Measurements from ENCODE around the gene EGFR.
A peak's percentile ranks its signal among the peaks of the same experiment; 100 is the strongest.

The EGFR gene

GRCh38 chr7:55065079-55065478 lies 46.3 kb downstream of the EGFR start:
- peak; percentile 99 for DNase-seq

GRCh38 chr7:55065511-55066229 lies 46.9 kb downstream of the EGFR start:
- peak; percentile 93 for DNase-seq

GRCh38 chr7:55066524-55066923 lies 47.7 kb downstream of the EGFR start:
- no peak for DNase-seq

- no peak for DNase-seq
Observed at GRCh38 chr7:55066938-55067337, 48.1 kb downstream of the EGFR start.

GRCh38 chr7:55067748-55068147 lies 48.9 kb downstream of the EGFR start:
- DNase-seq = no peak

GRCh38 chr7:55069271-55069792 lies 50.5 kb downstream of the EGFR start:
- no peak for DNase-seq

GRCh38 chr7:55070271-55070743 lies 51.5 kb downstream of the EGFR start:
- no peak for DNase-seq

GRCh38 chr7:55070854-55071253 lies 52.0 kb downstream of the EGFR start:
- DNase-seq = no peak

- DNase-seq = no peak
Observed at GRCh38 chr7:55071411-55072175, 52.8 kb downstream of the EGFR start.

GRCh38 chr7:55072251-55072650 lies 53.4 kb downstream of the EGFR start:
- no peak for DNase-seq

GRCh38 chr7:55073051-55073511 lies 54.3 kb downstream of the EGFR start:
- peak; percentile 67 for DNase-seq

GRCh38 chr7:55073976-55074528 lies 55.2 kb downstream of the EGFR start:
- DNase-seq = peak; percentile 66

- no peak for DNase-seq
Observed at GRCh38 chr7:55075464-55076021, 56.7 kb downstream of the EGFR start.

- no peak for DNase-seq
Observed at GRCh38 chr7:55077561-55078410, 59.0 kb downstream of the EGFR start.

GRCh38 chr7:55078465-55079372 lies 59.9 kb downstream of the EGFR start:
- no peak for DNase-seq

- DNase-seq = no peak
Observed at GRCh38 chr7:55080000-55080623, 61.3 kb downstream of the EGFR start.

GRCh38 chr7:55081068-55081467 lies 62.3 kb downstream of the EGFR start:
- DNase-seq = no peak

GRCh38 chr7:55081472-55082227 lies 62.8 kb downstream of the EGFR start:
- no peak for DNase-seq

- no peak for DNase-seq
Observed at GRCh38 chr7:55082228-55082603, 63.4 kb downstream of the EGFR start.

- peak; percentile 71 for DNase-seq
Observed at GRCh38 chr7:55083206-55083605, 64.4 kb downstream of the EGFR start.

Measured in fibroblast of upper back skin (primary cell).